Measurements from ENCODE around the gene FSTL4. TPM values are rescaled to one million over a fixed set of nuclear protein-coding genes. Genes with fewer than 3 reads are reported as not detected.

The FSTL4 gene
- polyA plus RNA-seq, 1 donor from 2014 or later: 0.57 TPM

GRCh38 chr5:133482028-133482427, 130.3 kb downstream of the FSTL4 start:
- Histone ChIP-seq H3K9me2 (ENCODE audit: insufficient read depth, low read length) (no peaks in the 10 kb centered on the region), H3K27me3 (ENCODE audit: insufficient read depth, low read depth, low read length) (no peaks in the 10 kb centered on the region), H3K9ac (ENCODE audit: low read length) (no peak overlapping the region), H3K9me3 (ENCODE audit: low read length) (no peaks in the 10 kb centered on the region), H3K27ac (ENCODE audit: low read length) (no peak overlapping the region), H2AFZ (ENCODE audit: low read depth, low read length) (no peak overlapping the region), H3K79me2 (replicated peaks; ENCODE audit: insufficient read depth, low read length) (no peaks in the 10 kb centered on the region), H4K20me1 (ENCODE audit: insufficient read depth) (no peaks in the 10 kb centered on the region), H3F3A (ENCODE audit: insufficient read depth, low read length, poor library complexity, severe bottlenecking) (no peaks in the 10 kb centered on the region), H3K4me2 (ENCODE audit: low read length) (no peak overlapping the region), H3K36me3 (ENCODE audit: insufficient read depth, low read length) (no peaks in the 10 kb centered on the region), H3K4me3 (ENCODE audit: low read length) (no peak overlapping the region)
- TF ChIP-seq POLR2AphosphoS5 (IDR thresholded peaks at IDR 0.05) (no peak), EZH2 (IDR thresholded peaks at IDR 0.05; ENCODE audit: borderline replicate concordance, insufficient read depth, low read length, poor library complexity, severe bottlenecking) (no peak), RAD21 (conservative IDR thresholded peaks at IDR 0.05) (no peak), MXI1 (conservative IDR thresholded peaks at IDR 0.05; ENCODE audit: poor library complexity, severe bottlenecking) (no peak), CTCF (IDR thresholded peaks at IDR 0.05; ENCODE audit: poor library complexity, severe bottlenecking) (no peak), EP300 (conservative IDR thresholded peaks at IDR 0.05; ENCODE audit: poor library complexity, severe bottlenecking) (no peak), SMC3 (conservative IDR thresholded peaks at IDR 0.05; ENCODE audit: poor library complexity) (no peak)

DNA sequence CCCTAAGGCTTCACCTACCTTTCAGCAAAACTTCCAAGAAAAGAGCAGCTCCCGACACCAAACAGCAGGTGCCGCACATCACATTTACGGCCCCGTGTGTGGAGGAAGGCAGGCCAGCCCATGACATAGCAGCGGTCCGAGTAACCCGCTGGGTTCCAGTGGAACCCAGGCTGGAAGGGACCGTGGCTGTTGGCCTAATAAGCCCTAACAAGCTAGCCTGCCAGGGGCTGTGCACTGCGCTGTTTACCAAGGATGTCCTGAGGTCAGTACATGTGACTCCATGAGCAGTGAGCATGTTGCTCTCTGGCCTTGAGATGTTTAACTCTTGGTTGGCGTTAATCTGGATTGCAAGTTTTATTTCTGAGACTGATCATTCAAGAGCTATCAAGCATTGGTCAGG, 131.5 kb downstream of the FSTL4 start:
- no peak overlapping the region for H3K9ac ChIP-seq (ENCODE audit: low read length)
- no peaks in the 10 kb centered on the region for H3K9me3 ChIP-seq (ENCODE audit: low read length)
- H3K27me3 ChIP-seq (ENCODE audit: insufficient read depth, low read depth, low read length): no peaks in the 10 kb centered on the region
- H3K4me3 ChIP-seq (ENCODE audit: low read length): no peak overlapping the region
- no peaks in the 10 kb centered on the region for H4K20me1 ChIP-seq (ENCODE audit: insufficient read depth)
- H3K4me2 ChIP-seq (ENCODE audit: low read length): no peak overlapping the region
- no peaks in the 10 kb centered on the region for H3K9me2 ChIP-seq (ENCODE audit: insufficient read depth, low read length)
- TF ChIP-seq SMC3 (conservative IDR thresholded peaks at IDR 0.05; ENCODE audit: poor library complexity) (no peak), CTCF (IDR thresholded peaks at IDR 0.05; ENCODE audit: poor library complexity, severe bottlenecking) (no peak), MXI1 (conservative IDR thresholded peaks at IDR 0.05; ENCODE audit: poor library complexity, severe bottlenecking) (no peak), RAD21 (conservative IDR thresholded peaks at IDR 0.05) (no peak), POLR2AphosphoS5 (IDR thresholded peaks at IDR 0.05) (no peak), EZH2 (IDR thresholded peaks at IDR 0.05; ENCODE audit: borderline replicate concordance, insufficient read depth, low read length, poor library complexity, severe bottlenecking) (no peak), EP300 (conservative IDR thresholded peaks at IDR 0.05; ENCODE audit: poor library complexity, severe bottlenecking) (no peak), TAF1 (IDR thresholded peaks at IDR 0.05; ENCODE audit: low read depth) (no peak)
- TF ChIP-seq, protein P1, sequence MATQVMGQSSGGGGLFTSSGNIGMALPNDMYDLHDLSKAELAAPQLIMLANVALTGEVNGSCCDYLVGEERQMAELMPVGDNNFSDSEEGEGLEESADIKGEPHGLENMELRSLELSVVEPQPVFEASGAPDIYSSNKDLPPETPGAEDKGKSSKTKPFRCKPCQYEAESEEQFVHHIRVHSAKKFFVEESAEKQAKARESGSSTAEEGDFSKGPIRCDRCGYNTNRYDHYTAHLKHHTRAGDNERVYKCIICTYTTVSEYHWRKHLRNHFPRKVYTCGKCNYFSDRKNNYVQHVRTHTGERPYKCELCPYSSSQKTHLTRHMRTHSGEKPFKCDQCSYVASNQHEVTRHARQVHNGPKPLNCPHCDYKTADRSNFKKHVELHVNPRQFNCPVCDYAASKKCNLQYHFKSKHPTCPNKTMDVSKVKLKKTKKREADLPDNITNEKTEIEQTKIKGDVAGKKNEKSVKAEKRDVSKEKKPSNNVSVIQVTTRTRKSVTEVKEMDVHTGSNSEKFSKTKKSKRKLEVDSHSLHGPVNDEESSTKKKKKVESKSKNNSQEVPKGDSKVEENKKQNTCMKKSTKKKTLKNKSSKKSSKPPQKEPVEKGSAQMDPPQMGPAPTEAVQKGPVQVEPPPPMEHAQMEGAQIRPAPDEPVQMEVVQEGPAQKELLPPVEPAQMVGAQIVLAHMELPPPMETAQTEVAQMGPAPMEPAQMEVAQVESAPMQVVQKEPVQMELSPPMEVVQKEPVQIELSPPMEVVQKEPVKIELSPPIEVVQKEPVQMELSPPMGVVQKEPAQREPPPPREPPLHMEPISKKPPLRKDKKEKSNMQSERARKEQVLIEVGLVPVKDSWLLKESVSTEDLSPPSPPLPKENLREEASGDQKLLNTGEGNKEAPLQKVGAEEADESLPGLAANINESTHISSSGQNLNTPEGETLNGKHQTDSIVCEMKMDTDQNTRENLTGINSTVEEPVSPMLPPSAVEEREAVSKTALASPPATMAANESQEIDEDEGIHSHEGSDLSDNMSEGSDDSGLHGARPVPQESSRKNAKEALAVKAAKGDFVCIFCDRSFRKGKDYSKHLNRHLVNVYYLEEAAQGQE (IDR thresholded peaks at IDR 0.05; ENCODE audit: borderline replicate concordance): no peak
- H2AFZ ChIP-seq (ENCODE audit: low read depth, low read length): no peak overlapping the region
- no peaks in the 10 kb centered on the region for H3K79me2 ChIP-seq (replicated peaks; ENCODE audit: insufficient read depth, low read length)
- H3K27ac ChIP-seq (ENCODE audit: low read length): no peak overlapping the region
- no peaks in the 10 kb centered on the region for H3F3A ChIP-seq (ENCODE audit: insufficient read depth, low read length, poor library complexity, severe bottlenecking)
- no peaks in the 10 kb centered on the region for H3K36me3 ChIP-seq (ENCODE audit: insufficient read depth, low read length)

All from neural cell (in vitro differentiated cells).